Activated CD8-positive, alpha-beta memory T cell treated with anti-CD3 and anti-CD28 coated beads, Interleukin-2, amount 50 U/mL, for 4 hours (primary cell): ENCODE results near the gene LIME1.
"Not testable (repeated sequence)": the region's sequence is repeated elsewhere in the genome, so short reads cannot be mapped to it uniquely, and the experiment has no call there.

Experiments used
- DNase-seq: peaks from one replicate; pipeline ENCODE4 v3.0.0-alpha.2; 2020

LIME1 gene

DNA sequence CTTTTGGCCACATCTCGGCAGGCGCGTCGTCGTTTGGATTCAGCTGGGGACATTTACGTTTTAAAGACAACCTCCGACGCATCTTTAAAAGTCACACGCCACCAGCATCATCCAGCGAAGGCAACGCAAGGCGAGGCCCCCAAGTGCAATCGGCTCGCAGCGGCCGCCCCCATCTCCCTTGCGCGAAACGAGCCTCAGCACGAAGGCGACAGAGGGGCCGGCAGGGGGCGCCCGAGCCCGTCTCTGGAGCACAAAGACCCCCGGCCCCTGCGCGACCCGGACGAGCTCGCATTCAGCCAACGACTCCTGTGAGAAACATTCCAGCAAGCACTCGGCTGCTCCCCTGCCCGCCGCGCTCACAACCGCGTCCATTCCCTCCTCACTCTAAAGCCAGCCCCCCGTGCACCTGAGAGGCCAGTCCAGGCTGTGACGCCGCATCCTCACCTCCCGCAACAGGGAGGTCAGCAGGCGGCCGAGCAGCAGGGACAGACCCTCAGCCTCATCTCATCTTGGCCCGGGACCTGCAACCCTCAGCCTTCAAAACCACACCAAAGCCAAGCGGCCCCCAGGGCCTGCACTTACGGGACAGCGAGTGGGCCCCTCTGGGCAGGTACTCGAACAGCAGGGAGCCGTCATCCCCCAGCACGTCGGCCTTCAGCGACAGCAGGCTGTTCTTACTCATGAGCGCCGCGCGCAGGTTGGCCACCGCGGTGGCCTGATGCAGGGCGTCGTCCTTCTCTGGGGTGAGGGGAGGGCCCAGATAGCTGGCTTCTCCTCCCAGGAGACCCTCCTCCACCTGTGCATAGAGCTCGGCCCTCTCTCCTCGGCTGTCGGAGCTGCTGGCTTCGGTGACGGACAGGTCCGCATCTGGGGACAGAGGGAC, 38.9 kb downstream of the LIME1 start:
- peak; percentile 44 for DNase-seq

DNA sequence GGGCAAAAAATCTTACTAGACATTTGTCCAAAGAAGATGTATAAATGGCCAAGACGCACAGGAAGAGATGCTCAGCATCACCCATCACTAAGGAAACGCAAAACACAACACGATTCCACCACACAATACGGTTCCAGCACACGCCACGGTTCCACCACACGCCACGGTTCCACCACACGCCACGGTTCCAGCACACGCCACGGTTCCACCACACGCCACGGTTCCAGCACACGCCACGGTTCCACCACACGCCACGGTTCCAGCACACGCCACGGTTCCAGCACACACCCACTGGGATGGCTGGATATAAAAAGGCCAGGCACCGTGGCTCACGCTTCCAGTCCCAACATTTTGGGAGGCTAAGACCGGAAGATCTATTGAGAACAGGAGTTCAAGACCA, 40.4 kb downstream of the LIME1 start:
- not testable (repeated sequence) for DNase-seq

DNA sequence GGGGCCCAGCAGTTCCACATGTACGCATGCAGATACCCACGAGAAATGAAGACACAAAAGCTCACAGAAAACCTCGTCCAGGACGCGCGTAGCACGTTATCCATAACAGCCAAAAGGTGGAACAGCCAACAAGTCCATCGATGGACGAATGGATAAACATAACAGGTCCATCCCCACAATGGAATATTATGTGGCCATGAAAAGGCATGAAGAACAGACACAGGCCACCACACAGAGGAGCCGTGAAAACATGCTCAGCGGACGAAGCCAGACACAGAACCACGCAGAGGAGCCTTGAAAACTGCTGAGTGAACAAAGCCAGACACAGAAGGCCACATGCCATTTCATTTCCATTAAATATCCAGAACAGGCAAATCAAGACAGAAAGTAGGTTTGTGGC, 41.1 kb downstream of the LIME1 start:
- DNase-seq, result no peak

DNA sequence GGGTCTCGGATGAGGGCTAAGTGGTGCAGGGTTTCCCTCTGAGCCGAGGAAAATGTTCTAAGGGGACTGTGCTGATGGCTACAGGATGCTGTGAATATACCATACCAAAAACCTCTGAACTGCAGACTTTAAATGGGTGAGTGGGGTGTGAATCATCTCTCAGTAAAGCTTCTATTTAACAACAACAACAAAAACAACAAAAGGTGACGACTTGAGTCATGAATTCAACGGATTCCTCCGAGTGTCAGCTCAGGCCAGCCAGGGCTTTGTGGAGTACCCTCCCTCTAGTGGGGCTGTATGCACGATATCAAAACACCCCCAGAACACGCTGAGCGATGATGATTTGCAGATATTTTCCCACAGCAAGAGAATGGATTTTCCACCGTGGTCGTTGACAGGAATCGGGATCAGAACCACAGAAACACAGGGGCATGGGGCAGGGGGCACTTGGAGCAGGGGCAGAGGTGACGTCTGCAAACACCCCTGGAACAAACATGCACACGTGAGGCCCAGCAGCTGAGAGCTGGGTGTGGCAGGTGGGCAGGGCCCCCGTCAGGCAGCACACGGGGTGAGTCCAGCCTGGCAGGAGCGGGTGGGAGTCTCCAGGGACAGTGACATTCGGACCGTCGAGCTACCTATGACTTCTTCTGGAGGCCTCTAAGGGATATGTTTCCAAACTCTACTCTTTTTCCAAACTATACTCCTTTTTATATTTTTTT, 41.7 kb downstream of the LIME1 start:
- DNase-seq, result no peak

DNA sequence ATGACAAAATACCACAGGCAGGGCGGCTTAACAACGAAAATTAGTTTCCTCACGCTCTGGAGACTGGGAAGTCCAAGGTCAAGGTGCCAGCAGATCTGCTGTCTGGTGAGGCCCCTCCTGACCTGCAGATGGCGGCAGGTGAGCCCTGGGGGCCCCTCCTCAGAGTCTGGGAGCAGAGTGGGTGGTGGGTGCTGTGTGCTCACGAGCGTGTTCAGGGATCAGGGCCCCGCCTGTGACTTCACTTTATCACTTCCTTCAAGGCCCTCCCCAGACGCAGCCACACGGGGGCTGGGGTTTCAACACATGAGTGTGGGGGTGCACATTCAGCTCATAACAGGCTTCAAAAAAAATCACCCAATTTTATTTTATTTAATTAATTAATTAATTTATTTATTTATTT, 42.4 kb downstream of the LIME1 start:
- no peak for DNase-seq

DNA sequence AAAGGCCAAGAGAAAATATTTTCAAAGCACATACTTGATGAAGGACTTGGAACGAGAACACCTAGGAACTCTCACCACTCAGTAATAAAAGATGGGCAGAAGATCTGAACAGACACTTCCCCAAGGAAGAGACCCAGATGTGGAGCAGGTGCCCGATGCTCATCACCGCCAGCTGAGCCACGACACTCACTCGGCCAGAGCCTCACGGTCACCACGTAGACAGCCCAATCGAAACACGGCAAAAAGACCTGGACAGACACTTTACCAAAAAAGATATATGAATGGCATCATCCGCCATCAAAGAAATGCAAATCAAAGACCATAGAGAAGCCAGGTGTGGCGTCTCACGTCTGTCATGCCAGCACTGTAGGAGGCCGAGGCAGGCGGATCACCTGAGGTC, 44.7 kb downstream of the LIME1 start:
- DNase-seq, result no peak

DNA sequence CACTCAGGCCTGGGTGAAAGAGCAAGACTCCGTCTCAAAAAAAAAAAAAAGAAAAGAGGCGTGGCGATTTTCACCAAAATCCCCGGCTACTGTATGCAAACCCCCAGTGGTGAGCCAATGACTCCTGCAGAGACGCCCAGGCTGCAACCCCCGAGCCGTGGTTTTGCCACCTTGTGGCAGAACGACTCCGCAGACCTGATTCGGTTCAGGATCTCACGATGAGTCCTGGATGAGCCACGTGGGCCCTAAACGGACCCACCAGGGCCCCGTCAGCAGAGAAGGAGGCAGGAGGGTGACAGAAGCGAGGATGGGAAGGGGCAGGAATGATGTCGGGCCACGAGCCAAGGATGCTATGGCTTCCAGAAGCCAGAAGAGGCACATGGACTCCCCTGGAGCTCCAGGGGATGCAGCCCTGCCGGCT, 45.6 kb downstream of the LIME1 start:
- peak; percentile 65 for DNase-seq

DNA sequence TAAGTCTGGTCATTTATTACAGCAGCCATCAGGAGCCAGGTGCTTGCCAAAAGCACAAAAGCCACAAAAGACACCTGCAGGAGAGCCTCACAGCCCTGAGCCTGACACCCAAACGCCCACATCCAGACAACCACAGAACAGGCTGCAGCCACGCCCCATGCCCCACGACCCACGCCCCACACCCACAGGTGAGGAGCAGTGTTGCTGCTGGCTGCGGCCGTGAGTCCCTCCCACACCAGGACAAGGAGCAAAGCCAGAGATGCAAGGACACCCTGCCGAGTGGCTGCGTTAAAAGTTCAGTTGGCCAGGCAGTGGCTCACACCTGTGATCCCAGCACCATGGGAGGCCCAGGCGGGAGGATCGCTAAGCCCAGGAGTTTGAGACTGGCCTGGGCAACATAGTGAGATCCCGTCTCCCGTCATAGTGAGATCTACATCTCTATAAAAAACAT, 46.1 kb downstream of the LIME1 start:
- DNase-seq, result no peak

DNA sequence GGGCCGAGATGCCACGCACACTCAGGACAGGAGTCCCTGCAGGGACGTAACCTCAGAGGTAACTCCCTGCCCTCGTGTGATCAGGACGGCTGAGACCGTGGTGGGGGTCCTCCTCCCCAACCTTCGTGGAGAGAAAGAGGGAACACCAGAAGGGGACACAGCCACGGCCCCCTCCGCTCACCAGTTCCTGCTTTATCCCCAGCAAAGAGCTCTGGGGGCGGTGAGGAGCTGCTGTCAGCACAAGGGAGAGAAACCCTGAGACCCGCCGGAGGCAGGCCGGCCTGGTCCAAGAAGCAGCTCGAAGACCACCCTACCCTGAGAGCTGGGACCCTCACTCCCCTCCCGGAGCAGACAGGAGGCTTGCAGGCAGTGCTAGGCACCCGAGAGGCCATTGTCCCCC, 47.5 kb downstream of the LIME1 start:
- DNase-seq, result no peak

DNA sequence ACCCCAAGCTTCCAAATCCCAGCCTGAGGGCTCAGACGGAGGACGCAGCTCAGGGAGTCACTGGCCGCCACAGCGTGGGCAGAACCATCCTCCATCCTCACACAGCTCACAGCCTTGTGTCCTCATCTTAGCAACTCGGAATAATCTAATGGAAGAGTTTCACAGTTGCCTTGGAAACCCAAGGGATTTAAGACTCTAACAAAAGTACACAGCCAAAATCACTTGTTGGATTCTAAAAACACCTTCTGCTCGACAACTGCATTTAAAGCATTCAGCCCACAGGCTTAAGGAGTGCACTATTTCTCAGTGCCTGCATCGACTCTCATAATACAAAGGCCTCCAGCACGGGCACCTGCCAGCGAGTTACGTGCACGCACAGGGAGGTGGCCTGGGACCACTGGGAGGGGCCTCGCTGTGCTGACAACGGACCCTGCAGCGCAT, 49.2 kb downstream of the LIME1 start:
- DNase-seq, result no peak

DNA sequence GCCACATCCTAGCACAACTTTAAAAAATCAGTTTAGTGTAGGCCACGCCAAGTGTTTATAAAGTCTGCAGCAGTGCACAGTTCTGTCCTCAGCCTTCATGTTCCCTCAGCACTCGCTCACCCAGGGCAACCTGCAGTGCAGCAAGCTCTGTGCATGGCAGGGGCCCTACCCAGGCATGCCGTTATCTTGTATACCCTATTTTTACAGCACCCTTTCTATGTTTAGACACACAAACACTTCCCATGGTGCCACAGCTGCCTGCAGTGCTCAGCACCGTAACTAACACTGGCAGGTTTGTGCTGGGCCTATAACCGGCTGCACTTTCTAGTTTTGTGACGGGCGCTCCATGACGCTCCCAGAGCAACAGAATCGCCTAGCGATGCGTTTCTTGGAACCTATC, 50.8 kb downstream of the LIME1 start:
- no peak for DNase-seq

DNA sequence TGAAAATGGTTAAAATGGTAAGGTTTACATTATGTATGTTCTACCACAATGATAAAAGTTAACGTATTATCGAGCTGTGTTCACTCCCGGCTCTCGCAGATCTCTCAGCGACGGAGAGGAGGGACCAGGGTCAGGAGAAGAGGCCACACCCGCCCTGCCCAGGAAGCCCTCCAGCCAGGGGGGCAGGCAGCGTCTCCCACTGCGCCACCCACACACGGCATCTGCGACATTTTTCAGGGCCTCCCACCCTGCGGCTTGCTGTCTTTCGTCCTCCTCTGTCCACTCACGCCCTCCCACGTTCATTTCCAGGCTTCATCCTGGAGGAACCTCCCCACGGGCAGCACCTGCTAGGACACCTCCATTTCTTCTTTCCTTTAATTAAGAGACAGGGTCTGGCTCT, 51.3 kb downstream of the LIME1 start:
- no peak for DNase-seq
